A673 (cell line): ENCODE results near the gene ZNF641. TPM values are rescaled to one million over a fixed set of nuclear protein-coding genes. Genes with fewer than 3 reads are reported as not detected.

Experiments
- BruUV-seq: library from RNA; stranded (reverse); fragments of 400-500 nt; replicated peaks from 2 replicates; lab custom pipeline; 2021; lab: Mats Ljungman, UMichigan
- CTCF ChIA-PET: fragments of 300-600 bp; sonication (Branson Sonifier 250); formaldehyde crosslinking; loops from one replicate; lab custom pipeline; 2022; ENCODE audit warnings: antibody characterized with exemption; lab: Charles Lee
- POLR2A ChIA-PET: fragments of 300-600 bp; sonication (Branson Sonifier 250); formaldehyde crosslinking; loops from one replicate; lab custom pipeline; 2022; ENCODE audit warnings: antibody characterized with exemption; ENCODE audit not compliant: low non-redundant PET; lab: Charles Lee
- DNase-seq: peaks from one replicate; pipeline ENCODE4 v3.0.0-alpha.2; 2015; ENCODE audit warnings: low spot score
- H3K27ac ChIP-seq: fragments of 200-600 bp; sonication (generic); 2 replicates; pipeline ENCODE4 v1.5.1; 2016; ENCODE audit warnings: mixed run types, low read depth, mild to moderate bottlenecking, mixed read lengths, antibody characterized with exemption, low read length; ENCODE audit not compliant: poor library complexity, severe bottlenecking
- H3K27me3 ChIP-seq: fragments of 200-600 bp; sonication (generic); replicated peaks from 2 replicates; pipeline ENCODE4 v1.6.1; 2017; ENCODE audit warnings: mixed run types, low read depth, mild to moderate bottlenecking, mixed read lengths, antibody characterized with exemption, low read length; ENCODE audit not compliant: insufficient read depth, poor library complexity
- H3K36me3 ChIP-seq: fragments of 200-600 bp; sonication (generic); 2 replicates; pipeline ENCODE4 v1.6.1; 2016; ENCODE audit warnings: mixed run types, mild to moderate bottlenecking, mixed read lengths, antibody characterized with exemption, low read length; ENCODE audit not compliant: insufficient read depth, poor library complexity, severe bottlenecking
- H3K4me1 ChIP-seq: fragments of 200-600 bp; sonication (generic); 2 replicates; pipeline ENCODE4 v1.6.1; 2017; ENCODE audit warnings: mixed run types, mild to moderate bottlenecking, mixed read lengths, antibody characterized with exemption, low read length; ENCODE audit not compliant: insufficient read depth, poor library complexity, severe bottlenecking
- H3K4me3 ChIP-seq: fragments of 200-600 bp; sonication (generic); 2 replicates; pipeline ENCODE4 v1.5.1; 2016; ENCODE audit warnings: low read depth, mixed run types, mild to moderate bottlenecking, mixed read lengths, low read length; ENCODE audit not compliant: poor library complexity, severe bottlenecking
- H3K9me3 ChIP-seq: fragments of 200-600 bp; sonication (generic); 2 replicates; pipeline ENCODE4 v1.6.1; 2016; ENCODE audit warnings: mixed run types, low read depth, mild to moderate bottlenecking, mixed read lengths, antibody characterized with exemption, low read length; ENCODE audit not compliant: poor library complexity, severe bottlenecking
- EZH2 ChIP-seq: fragments of 200-600 bp; sonication (generic); IDR thresholded peaks from 2 replicates; pipeline ENCODE4 v1.6.1; 2017; ENCODE audit warnings: borderline replicate concordance, low read depth, mild to moderate bottlenecking, mixed read lengths, antibody characterized with exemption, low read length; ENCODE audit not compliant: poor library complexity, severe bottlenecking
- intact Hi-C: fragments of 100-400 bp; cut with micrococcal nuclease; formaldehyde crosslinking; loops from one replicate; pipeline ENCODE4 v1.10.0; 2022; ENCODE audit not compliant: unreplicated experiment
- total RNA-seq: library from RNA; stranded (reverse); gene quantifications from 2 replicates; pipeline ENCODE4 v1.2.3, GENCODE V29; 2021
- TF ChIP-seq, protein P1 (sequence below): fragments of 300-800, 200-600 bp; sonication (generic); conservative IDR thresholded peaks from 2 replicates; pipeline ENCODE4 v1.5.1; 2017; ENCODE audit warnings: low read depth, mild to moderate bottlenecking, antibody characterized with exemption, low read length, moderate library complexity, mixed read lengths

Gene ZNF641
- total RNA-seq, 1 experiment from 2014 or later = 9.9 TPM

DNA sequence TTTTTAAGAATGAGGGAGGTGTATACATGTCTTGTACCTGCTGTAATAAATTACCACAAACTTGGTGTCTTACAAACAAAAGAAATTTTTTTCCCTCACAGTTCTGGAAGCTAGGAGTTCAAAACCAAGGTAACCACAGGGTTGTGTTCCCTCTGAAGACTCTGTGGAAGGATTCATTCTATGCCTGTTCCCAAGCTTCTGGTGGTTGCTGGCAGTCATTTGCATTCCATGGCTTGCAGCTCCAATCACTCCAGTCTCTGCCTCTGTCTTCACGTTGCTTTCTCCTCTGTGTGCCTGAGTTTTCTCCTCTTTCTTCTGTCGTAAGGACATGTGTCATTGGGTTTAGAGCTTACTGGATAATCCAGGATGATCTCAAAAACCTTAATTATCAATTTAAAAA is 15.4 kb upstream of the ZNF641 start:
- H3K27me3 ChIP-seq = no peaks in the 10 kb centered on the region
- no peak for TF ChIP-seq EZH2
- TF ChIP-seq, protein P1, sequence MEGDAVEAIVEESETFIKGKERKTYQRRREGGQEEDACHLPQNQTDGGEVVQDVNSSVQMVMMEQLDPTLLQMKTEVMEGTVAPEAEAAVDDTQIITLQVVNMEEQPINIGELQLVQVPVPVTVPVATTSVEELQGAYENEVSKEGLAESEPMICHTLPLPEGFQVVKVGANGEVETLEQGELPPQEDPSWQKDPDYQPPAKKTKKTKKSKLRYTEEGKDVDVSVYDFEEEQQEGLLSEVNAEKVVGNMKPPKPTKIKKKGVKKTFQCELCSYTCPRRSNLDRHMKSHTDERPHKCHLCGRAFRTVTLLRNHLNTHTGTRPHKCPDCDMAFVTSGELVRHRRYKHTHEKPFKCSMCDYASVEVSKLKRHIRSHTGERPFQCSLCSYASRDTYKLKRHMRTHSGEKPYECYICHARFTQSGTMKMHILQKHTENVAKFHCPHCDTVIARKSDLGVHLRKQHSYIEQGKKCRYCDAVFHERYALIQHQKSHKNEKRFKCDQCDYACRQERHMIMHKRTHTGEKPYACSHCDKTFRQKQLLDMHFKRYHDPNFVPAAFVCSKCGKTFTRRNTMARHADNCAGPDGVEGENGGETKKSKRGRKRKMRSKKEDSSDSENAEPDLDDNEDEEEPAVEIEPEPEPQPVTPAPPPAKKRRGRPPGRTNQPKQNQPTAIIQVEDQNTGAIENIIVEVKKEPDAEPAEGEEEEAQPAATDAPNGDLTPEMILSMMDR = no peak
- intact Hi-C loops = no loop called here
- no TSS peak for BruUV-seq
- CTCF ChIA-PET = no interaction called here
- POLR2A ChIA-PET = interaction anchor here (0.6 kb wide), 1 partner anchor 33 kb away, joined by 3 read pairs; no protein-coding TSS in a partner anchor
- H3K27ac ChIP-seq = no peak overlapping the region
- no peaks in the 10 kb centered on the region for H3K9me3 ChIP-seq
- no peak overlapping the region for H3K4me3 ChIP-seq
- no peaks in the 10 kb centered on the region for H3K36me3 ChIP-seq
- H3K4me1 ChIP-seq = no peaks in the 10 kb centered on the region
- DNase-seq = no peak

DNA sequence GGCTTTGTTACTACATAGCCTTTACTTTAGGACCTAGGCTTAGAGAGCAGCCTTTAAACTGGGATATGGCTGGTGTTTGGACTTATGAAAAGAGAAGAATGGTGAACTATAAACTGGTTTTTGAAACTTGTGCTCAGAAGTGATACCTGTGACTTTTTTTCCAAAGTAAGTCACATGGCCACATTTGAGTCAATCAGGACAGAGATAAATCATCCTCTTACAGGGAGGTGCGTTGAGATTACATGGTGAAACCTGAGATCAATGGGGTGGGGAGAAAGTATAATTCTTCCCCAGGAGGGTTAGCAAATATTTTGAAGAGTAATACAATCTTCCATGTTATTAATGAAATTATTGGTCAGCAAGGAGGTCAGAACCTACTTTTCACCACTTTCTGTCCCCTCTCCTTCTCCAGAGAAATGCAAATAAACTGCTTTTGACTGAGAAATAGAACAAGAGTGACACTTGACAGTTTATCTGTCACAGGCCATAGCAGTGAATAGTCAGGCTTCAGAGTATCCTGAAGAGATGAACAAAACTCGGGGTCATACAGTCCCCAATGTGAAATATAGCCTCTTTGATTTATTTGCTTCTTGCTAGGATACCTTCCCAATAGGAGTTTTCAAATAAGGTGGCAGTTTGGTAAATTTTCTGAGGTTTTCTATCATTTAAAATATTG is 11.1 kb upstream of the ZNF641 start:
- H3K27me3 ChIP-seq = no peaks in the 10 kb centered on the region
- TF ChIP-seq, protein P1 = no peak
- TF ChIP-seq EZH2 = no peak
- intact Hi-C loops = no loop called here
- H3K36me3 ChIP-seq = no peaks in the 10 kb centered on the region
- POLR2A ChIA-PET = no interaction called here
- BruUV-seq = no TSS peak
- no peak overlapping the region for H3K4me3 ChIP-seq
- no peak overlapping the region for H3K27ac ChIP-seq
- DNase-seq = no peak
- CTCF ChIA-PET = no interaction called here
- no peaks in the 10 kb centered on the region for H3K9me3 ChIP-seq
- no peaks in the 10 kb centered on the region for H3K4me1 ChIP-seq

DNA sequence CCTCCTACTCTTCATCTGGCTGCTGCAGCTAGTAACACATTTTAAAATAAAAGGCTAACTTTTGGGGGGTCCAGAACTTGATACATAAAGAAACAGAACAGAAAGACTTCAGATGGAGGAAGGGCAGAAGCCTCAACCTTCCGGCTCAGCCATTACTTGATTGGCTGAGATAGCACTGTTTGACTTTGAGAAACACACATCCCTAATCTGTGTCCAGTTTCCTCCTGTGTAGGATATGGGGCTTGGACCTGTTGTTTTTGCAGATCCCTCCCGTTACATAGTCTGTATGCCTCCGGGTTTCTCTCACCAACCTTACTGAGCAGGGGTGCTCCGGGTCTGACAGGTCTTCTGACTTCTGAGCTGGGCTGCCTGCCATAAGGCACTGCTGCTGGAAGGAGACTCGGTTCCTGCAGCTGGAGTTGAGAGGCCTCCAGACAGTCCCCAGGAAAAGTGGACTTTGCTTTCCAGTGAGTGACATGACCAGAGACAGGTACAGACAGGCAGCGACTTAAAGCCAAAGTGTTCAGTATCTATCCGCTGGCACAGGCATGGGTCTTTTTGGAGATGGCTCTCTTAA is 8.3 kb upstream of the ZNF641 start:
- intact Hi-C loops = no loop called here
- no peak for DNase-seq
- Histone ChIP-seq H3K36me3 (no peaks in the 10 kb centered on the region), H3K9me3 (no peaks in the 10 kb centered on the region), H3K4me1 (no peaks in the 10 kb centered on the region), H3K27ac (no peak overlapping the region), H3K27me3 (no peaks in the 10 kb centered on the region), H3K4me3 (no peak overlapping the region)
- POLR2A ChIA-PET = no interaction called here
- BruUV-seq = no TSS peak
- CTCF ChIA-PET = no interaction called here
- TF ChIP-seq, protein P1 = no peak
- no peak for TF ChIP-seq EZH2
